ENCODE data around the gene LAPTM5.
"Not testable (repeated sequence)": the region's sequence is repeated elsewhere in the genome, so short reads cannot be mapped to it uniquely, and the experiment has no call there.

The LAPTM5 gene, protein sequence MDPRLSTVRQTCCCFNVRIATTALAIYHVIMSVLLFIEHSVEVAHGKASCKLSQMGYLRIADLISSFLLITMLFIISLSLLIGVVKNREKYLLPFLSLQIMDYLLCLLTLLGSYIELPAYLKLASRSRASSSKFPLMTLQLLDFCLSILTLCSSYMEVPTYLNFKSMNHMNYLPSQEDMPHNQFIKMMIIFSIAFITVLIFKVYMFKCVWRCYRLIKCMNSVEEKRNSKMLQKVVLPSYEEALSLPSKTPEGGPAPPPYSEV

GRCh38 chr1:30757352-30758120 is at the start of gene LAPTM5:
Gene LAPTM5, minus strand, starts transcription at chr1:30757774. Its CDS starts 29 bp downstream, at chr1:30757745.
- peak; percentile 51 for DNase-seq

- no peak for DNase-seq
Observed at GRCh38 chr1:30806381-30807317, 49.1 kb upstream of the LAPTM5 start.

GRCh38 chr1:30805304-30806003 is 47.9 kb upstream of the LAPTM5 start:
- no peak for DNase-seq

GRCh38 chr1:30804822-30805221 is 47.2 kb upstream of the LAPTM5 start:
- DNase-seq, result no peak

DNA sequence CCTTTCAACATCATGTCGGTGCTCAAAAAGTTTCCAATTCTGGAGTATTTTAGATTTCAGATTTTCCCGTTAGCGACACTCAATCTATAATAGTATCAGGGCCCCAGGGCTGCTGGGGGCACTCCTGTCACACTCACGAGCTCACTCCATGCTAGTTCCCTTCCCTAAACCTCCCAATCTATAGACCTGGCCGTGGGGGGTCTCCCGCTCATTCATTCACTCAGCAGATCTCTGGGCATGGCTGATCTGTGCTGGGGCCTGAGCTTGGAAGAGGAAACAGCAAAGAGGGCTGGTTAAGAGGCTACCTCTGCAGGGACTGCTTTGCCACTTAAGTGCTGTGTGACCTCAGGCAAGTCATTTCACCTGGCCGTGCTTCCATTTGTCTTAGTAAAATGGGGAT is 46.8 kb upstream of the LAPTM5 start:
- DNase-seq, result no peak

DNA sequence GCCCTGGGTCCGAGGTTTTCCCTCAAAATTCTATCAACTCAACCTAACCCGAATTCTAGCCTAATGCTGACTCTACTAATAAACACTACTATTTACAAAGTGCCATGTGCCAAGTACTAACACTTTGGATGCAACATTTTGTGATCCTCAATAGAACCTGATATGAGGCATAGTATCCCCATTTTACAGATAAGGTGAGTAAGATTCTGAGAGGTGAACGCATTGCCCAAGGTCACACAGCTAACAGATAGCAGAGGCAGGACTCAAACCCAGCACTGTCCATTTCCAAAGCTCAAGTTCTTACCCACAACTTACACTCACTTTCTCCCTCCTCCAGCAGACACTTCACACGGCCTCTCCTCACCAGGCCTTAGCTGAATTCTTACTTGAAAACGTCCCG is 46.0 kb upstream of the LAPTM5 start:
- DNase-seq, result no peak

DNA sequence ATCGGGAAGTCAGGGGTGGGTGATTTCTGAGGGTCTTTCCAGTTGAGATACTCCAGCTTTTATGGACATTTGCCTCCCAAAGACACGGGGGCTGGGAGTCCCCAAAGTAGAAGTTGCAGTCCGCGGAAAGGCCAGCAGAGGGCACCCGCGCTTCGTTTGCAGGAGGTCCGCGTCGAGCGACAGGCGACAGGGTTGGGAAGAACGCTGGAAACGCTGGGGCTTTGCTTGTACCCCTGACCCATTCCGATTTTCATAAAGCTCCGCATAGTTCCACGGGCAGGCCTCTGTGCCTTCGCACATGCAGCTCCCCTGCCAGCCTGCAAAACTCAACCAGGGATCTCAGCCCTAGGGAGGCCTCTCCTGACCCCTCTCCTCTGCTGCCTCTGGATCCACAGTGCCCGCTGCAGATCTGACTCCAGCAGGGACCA is 44.2 kb upstream of the LAPTM5 start:
- DNase-seq, result peak; percentile 82

DNA sequence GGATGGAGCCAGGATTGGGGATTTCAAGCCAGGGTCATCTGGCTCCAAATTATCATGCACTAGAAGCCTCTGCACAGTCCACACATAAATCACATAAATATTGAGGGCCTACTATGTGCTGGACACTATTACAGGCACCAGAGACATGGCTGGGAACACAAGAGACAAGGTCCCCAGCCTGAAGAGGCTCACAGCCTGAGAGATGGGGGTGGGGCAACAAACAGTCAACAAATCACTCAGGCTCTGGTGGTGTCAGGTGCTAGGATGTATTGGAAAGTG is 41.6 kb upstream of the LAPTM5 start:
- no peak for DNase-seq

DNA sequence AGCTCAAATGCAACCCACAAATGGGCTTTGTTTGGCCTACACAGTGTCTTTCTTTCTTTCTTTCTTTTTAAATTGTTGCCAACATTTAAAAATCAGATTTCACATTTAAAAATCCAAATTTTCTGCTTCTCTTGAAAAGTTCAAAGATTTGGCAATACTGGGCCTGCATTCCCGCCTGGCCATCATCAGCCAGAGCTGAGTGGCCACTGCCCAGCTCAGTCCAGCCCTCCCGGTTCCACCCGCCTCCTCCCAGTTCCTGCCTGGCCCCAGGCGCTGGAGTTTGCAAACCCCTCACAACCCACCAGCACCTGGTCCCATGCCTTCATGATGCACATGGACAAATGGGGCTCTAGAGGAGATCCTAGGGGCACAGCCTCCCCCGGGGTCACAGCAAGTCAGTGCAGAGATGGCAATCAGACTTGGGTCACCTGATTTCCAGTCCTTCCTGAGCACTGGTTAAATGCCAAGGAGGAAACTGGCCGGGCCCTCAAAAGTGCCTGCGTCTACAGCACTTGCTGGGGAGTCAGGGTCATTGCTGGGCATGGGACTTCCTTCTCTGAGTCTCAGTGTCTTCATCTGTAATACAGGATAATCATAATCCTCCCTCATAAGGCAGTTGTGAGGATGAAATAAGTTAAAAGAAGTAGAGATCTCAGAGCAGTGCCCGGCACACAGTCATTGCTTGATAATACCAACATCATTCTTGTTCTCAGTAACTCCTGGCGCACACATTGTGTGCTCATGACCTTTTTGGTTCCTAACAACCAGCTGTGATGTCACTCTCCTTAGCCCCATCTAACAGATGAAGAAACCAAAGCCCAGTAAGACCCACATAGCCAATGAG is 41.0 kb upstream of the LAPTM5 start:
- DNase-seq, result no peak

DNA sequence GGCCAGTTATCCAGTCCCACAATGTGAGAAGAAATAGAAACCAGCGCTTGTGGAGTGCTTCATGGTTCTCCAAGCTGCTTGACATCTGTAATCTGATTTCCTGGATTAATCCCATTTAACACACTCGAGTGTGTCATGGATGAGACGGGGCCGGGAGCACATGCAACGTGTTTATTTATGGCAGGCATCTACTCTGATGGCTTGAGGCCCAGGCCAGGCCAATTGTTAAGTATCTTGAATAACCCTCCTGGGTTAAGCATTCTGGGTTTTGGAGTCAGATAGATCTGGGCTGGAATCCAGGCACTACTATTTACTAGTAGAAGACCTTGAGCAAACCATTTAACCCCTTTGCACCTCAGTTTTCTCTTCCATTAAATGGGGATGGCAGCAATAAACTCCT is 37.5 kb upstream of the LAPTM5 start:
- no peak for DNase-seq

DNA sequence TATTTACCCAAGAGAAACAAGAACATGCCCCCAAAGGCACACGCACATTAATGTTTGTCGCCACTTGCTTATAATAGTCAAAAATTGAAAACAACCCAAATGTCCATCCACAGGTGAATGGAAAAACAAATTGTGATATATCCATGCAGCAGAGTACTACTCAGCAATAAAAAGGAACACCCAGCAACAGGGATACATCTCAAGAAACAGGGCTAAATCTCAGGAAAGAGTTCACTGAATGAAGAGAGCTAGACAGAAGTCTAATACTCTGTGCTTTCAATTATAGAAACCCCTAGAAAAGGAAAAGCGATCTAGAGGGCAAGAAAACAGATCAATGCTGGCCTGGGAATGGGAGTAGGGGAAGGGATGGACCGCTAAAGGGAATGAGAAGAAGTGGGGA is 36.7 kb upstream of the LAPTM5 start:
- no peak for DNase-seq

- no peak for DNase-seq
Observed at GRCh38 chr1:30793209-30793608, 35.6 kb upstream of the LAPTM5 start.

GRCh38 chr1:30791868-30792267 is 34.3 kb upstream of the LAPTM5 start:
- no peak for DNase-seq

DNA sequence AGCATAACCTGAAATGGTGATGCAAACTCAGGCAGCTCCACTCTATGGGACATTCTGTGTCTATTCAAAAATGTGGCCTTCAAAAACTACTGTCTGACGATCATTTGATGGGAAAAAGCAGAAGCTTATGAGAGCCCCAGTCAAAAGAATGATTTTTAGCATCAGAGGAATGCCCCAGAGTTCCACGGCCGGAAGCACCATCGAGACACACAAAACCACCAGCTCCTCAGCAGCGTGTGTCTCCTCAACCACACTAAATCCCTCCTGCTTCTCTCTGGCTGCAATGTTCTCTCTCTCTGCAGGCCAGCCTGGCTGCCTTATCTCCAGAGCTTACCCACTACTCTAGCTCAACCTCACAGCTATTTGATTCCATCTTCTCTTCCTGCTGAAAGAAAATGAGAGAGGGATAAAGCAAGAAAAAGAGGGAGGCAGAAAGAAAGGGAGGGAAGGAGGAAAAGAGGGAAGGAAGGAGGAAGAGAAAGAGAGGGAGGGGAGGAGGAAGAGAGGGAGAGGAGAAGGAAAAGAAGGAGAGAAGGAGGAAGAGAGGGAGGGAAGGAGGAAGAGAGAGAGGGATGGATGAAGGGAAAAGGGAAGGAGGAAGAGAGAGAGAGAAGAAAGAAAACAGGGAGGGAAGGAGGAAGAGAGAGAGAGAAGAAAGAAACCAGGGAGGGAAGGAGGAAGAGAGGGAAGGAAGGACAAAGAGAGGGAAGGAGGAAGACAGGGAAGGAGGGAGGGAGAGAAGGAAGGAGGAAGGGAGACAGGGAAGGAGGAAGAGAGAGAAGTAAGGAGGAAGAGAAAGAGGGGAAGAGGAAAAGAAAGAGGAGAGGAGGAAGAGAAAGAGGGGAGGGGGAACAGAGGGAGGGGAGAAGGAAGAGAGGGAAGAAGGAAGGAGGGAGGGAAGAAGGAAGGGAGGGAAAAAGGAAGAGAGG is 33.5 kb upstream of the LAPTM5 start:
- DNase-seq, result no peak

DNA sequence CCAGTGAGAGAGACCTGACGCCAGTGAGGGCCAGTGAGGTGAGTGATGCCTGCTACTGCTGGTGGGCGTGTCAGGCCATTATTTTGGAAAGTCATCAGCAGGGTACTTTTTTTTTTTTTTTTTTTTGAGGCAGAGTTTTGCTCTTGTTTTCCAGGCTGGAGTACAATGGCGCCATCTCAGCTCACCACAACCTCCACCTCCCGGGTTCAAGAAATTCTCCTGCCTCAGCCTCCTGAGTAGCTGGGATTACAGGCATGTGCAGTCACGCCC is 32.6 kb upstream of the LAPTM5 start:
- not testable (repeated sequence) for DNase-seq

GRCh38 chr1:30789388-30790255 is 32.0 kb upstream of the LAPTM5 start:
- no peak for DNase-seq

- DNase-seq, result no peak
Observed at GRCh38 chr1:30788580-30789387, 31.2 kb upstream of the LAPTM5 start.

GRCh38 chr1:30787856-30788495 is 30.4 kb upstream of the LAPTM5 start:
- DNase-seq, result no peak

- no peak for DNase-seq
Observed at GRCh38 chr1:30787266-30787665, 29.7 kb upstream of the LAPTM5 start.
